Uterus (tissue), 2 donors: ENCODE results near the gene SRRM5.

Experiments
- CTCF ChIP-seq, 4 experiments: fragments of 200-600 bp in 2 of 4; fragments of 450-650 bp in 2 of 4; sonication (generic) in 2 of 4; IDR thresholded peaks; one replicate each; pipeline ENCODE4 v1.5.1; 2016 to 2019; ENCODE audit warnings: antibody characterized with exemption in 4 of 4, mild to moderate bottlenecking in 2 of 4, moderate library complexity in 1 of 4
- POLR2A ChIP-seq, 2 donors: fragments of 450-650 bp; IDR thresholded peaks; one replicate each; pipeline ENCODE4 v1.6.1; 2016; ENCODE audit warnings: antibody characterized with exemption in 2 of 2, mild to moderate bottlenecking in 1 of 2, moderate library complexity in 1 of 2

GRCh38 chr19:43586346-43586745 is 25.5 kb upstream of the SRRM5 start:
- TF ChIP-seq POLR2A (IDR thresholded peaks at IDR 0.05) (no peak), CTCF (IDR thresholded peaks at IDR 0.05) (no peak)
